Fibroblast of lung (primary cell): ENCODE measurements around the gene ACD.

Experiments used
- EZH2 ChIP-seq: IDR thresholded peaks from 2 replicates; pipeline ENCODE4 v1.5.1; 2012; ENCODE audit warnings: low read length, control low read depth, mild to moderate bottlenecking; ENCODE audit errors: missing control alignments
- TF ChIP-seq, protein P1 (sequence below), 2 donors: IDR thresholded peaks in 1 of 2; conservative IDR thresholded peaks in 1 of 2; 1 replicate in 1 of 2; 2 replicates in 1 of 2; pipeline ENCODE4 v1.5.1; 2011 to 2012; ENCODE audit warnings: low read length in 2 of 2, control low read depth in 1 of 2, inconsistent platforms in 1 of 2, low read depth in 1 of 2, mild to moderate bottlenecking in 1 of 2

DNA sequence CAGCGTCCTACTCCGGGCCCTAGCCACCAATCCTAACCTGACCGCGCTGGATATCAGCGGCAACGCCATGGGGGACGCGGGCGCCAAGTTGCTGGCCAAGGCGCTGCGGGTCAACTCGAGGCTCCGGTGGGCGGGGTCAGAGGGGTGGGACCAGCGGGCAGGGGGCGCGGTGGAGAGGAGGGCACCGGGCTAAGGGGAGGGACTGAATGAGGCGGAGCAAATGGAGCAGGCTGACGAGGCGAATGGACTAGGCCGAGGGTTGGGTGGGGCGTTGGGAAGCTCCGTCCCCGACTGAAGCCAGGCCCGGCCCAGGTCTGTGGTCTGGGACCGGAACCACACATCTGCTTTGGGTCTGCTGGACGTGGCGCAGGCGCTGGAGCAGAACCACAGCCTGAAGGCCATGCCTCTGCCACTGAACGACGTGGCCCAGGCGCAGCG is 10.5 kb downstream of the ACD start:
- TF ChIP-seq, protein P1, sequence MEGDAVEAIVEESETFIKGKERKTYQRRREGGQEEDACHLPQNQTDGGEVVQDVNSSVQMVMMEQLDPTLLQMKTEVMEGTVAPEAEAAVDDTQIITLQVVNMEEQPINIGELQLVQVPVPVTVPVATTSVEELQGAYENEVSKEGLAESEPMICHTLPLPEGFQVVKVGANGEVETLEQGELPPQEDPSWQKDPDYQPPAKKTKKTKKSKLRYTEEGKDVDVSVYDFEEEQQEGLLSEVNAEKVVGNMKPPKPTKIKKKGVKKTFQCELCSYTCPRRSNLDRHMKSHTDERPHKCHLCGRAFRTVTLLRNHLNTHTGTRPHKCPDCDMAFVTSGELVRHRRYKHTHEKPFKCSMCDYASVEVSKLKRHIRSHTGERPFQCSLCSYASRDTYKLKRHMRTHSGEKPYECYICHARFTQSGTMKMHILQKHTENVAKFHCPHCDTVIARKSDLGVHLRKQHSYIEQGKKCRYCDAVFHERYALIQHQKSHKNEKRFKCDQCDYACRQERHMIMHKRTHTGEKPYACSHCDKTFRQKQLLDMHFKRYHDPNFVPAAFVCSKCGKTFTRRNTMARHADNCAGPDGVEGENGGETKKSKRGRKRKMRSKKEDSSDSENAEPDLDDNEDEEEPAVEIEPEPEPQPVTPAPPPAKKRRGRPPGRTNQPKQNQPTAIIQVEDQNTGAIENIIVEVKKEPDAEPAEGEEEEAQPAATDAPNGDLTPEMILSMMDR (conservative IDR thresholded peaks at IDR 0.05 in 1 of 2, IDR thresholded peaks at IDR 0.05 in 1 of 2; ENCODE audit: low read depth in 1 of 2, low read length in 2 of 2): no peak
- no peak for TF ChIP-seq EZH2
